ENCODE results near the gene TFPI. TPM values are rescaled to one million over a fixed set of nuclear protein-coding genes. Genes with fewer than 3 reads are reported as not detected.

Gene TFPI
- total RNA-seq, 2 experiments from 2014 or later = not detected

GRCh38 chr2:187435756-187436155, 118.5 kb downstream of the TFPI start:
- no peaks in the 10 kb centered on the region for H4K20me1 ChIP-seq (ENCODE audit: insufficient read depth, low read length)
- no peak overlapping the region for H3K27ac ChIP-seq (ENCODE audit: low read depth, low read length, poor library complexity, severe bottlenecking)
- H3K36me3 ChIP-seq (ENCODE audit: insufficient read depth, low read length) = no peaks in the 10 kb centered on the region
- H3K4me2 ChIP-seq (ENCODE audit: low read length) = no peak overlapping the region
- no peak for DNase-seq (ENCODE audit: low spot score)
- no peak for TF ChIP-seq EZH2phosphoT487 (IDR thresholded peaks at IDR 0.05; ENCODE audit: borderline replicate concordance, low read depth, low read length)
- TF ChIP-seq, protein P1, sequence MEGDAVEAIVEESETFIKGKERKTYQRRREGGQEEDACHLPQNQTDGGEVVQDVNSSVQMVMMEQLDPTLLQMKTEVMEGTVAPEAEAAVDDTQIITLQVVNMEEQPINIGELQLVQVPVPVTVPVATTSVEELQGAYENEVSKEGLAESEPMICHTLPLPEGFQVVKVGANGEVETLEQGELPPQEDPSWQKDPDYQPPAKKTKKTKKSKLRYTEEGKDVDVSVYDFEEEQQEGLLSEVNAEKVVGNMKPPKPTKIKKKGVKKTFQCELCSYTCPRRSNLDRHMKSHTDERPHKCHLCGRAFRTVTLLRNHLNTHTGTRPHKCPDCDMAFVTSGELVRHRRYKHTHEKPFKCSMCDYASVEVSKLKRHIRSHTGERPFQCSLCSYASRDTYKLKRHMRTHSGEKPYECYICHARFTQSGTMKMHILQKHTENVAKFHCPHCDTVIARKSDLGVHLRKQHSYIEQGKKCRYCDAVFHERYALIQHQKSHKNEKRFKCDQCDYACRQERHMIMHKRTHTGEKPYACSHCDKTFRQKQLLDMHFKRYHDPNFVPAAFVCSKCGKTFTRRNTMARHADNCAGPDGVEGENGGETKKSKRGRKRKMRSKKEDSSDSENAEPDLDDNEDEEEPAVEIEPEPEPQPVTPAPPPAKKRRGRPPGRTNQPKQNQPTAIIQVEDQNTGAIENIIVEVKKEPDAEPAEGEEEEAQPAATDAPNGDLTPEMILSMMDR (conservative IDR thresholded peaks at IDR 0.05; ENCODE audit: low read length) = no peak
- BruUV-seq (replicated peaks) = no TSS peak
- intact Hi-C loops (cut with micrococcal nuclease; ENCODE audit: unreplicated experiment) = no loop called here
- no peak overlapping the region for H3K4me3 ChIP-seq (ENCODE audit: low read depth, low read length, poor library complexity, severe bottlenecking)
- no peaks in the 10 kb centered on the region for H3K9me2 ChIP-seq (ENCODE audit: insufficient read depth, low read length)
- ChIA-PET CTCF (ENCODE audit: unreplicated experiment) (no interaction called here), POLR2A (no interaction called here)
- H2AFZ ChIP-seq (ENCODE audit: low read length) = no peak overlapping the region
- H3K79me2 ChIP-seq (ENCODE audit: insufficient read depth, low read depth, low read length) = no peaks in the 10 kb centered on the region
- H3K9me3 ChIP-seq (ENCODE audit: low read length) = no peaks in the 10 kb centered on the region
- H3K4me1 ChIP-seq (ENCODE audit: insufficient read depth, low read length, poor library complexity, severe bottlenecking) = no peaks in the 10 kb centered on the region

DNA sequence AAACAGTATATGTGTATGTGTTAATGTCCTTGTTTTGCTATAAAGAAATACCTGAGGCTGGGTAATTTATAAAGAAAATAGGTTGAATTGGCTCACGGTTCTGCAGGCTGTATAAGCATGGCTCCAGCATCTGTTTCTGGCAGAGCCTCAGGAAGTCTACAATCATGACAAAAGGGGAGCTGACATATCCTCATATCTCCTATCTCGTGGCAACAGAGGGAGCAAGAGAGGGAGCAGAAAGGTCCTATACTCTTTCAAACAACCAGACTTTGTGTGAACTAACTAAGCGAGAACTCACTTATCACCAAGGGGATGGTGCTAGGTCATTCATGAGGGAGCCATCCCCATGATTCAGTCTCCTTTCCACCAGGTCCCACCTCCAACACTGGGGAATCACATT, 119.2 kb downstream of the TFPI start:
- TF ChIP-seq EZH2phosphoT487 (IDR thresholded peaks at IDR 0.05; ENCODE audit: borderline replicate concordance, low read depth, low read length) = no peak
- TF ChIP-seq, protein P1 (conservative IDR thresholded peaks at IDR 0.05; ENCODE audit: low read length) = no peak
- Histone ChIP-seq H3K9me3 (ENCODE audit: low read length) (no peaks in the 10 kb centered on the region), H2AFZ (ENCODE audit: low read length) (no peak overlapping the region), H3K36me3 (ENCODE audit: insufficient read depth, low read length) (no peaks in the 10 kb centered on the region), H3K4me1 (ENCODE audit: insufficient read depth, low read length, poor library complexity, severe bottlenecking) (no peaks in the 10 kb centered on the region), H3K27ac (ENCODE audit: low read depth, low read length, poor library complexity, severe bottlenecking) (no peak overlapping the region), H3K79me2 (ENCODE audit: insufficient read depth, low read depth, low read length) (no peaks in the 10 kb centered on the region), H3K9me2 (ENCODE audit: insufficient read depth, low read length) (no peaks in the 10 kb centered on the region), H4K20me1 (ENCODE audit: insufficient read depth, low read length) (no peaks in the 10 kb centered on the region), H3K4me3 (ENCODE audit: low read depth, low read length, poor library complexity, severe bottlenecking) (no peak overlapping the region), H3K4me2 (ENCODE audit: low read length) (no peak overlapping the region)
- CTCF ChIA-PET (ENCODE audit: unreplicated experiment) = no interaction called here
- DNase-seq (ENCODE audit: low spot score) = no peak
- intact Hi-C loops (cut with micrococcal nuclease; ENCODE audit: unreplicated experiment) = no loop called here
- POLR2A ChIA-PET = no interaction called here
- no TSS peak for BruUV-seq (replicated peaks)

DNA sequence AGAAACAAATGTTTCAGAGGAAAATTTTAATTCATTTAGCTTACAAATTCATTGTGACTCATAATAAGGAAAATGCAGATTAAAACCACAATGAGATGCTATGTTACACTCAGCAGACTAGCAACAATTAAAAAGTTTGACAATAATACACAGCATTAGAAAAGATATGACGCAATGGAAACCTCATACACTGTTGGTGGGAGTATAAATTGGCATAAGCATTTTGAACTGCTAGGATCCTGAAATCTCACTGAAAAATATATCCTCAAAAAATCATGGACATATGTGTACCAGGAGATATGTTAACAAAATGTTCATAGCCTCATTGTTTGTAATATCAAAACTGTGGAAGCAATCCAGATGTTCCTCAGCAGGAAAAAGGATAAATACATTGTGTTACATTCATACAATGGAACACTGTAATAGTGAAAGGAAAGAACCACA, 119.9 kb downstream of the TFPI start:
- ChIA-PET CTCF (ENCODE audit: unreplicated experiment) (no interaction called here), POLR2A (no interaction called here)

More for the DNA sequence above, 119.9 kb downstream of the TFPI start:
- BruUV-seq (replicated peaks) = no TSS peak
- Histone ChIP-seq H2AFZ (ENCODE audit: low read length) (no peak overlapping the region), H3K79me2 (ENCODE audit: insufficient read depth, low read depth, low read length) (no peaks in the 10 kb centered on the region), H3K4me2 (ENCODE audit: low read length) (no peak overlapping the region), H3K36me3 (ENCODE audit: insufficient read depth, low read length) (no peaks in the 10 kb centered on the region), H3K4me1 (ENCODE audit: insufficient read depth, low read length, poor library complexity, severe bottlenecking) (no peaks in the 10 kb centered on the region), H3K9me3 (ENCODE audit: low read length) (no peaks in the 10 kb centered on the region), H3K27ac (ENCODE audit: low read depth, low read length, poor library complexity, severe bottlenecking) (no peak overlapping the region), H3K9me2 (ENCODE audit: insufficient read depth, low read length) (no peaks in the 10 kb centered on the region), H4K20me1 (ENCODE audit: insufficient read depth, low read length) (no peaks in the 10 kb centered on the region), H3K4me3 (ENCODE audit: low read depth, low read length, poor library complexity, severe bottlenecking) (no peak overlapping the region)
- DNase-seq (ENCODE audit: low spot score) = no peak
- intact Hi-C loops (cut with micrococcal nuclease; ENCODE audit: unreplicated experiment) = no loop called here
- TF ChIP-seq EZH2phosphoT487 (IDR thresholded peaks at IDR 0.05; ENCODE audit: borderline replicate concordance, low read depth, low read length) = no peak
- TF ChIP-seq, protein P1 (conservative IDR thresholded peaks at IDR 0.05; ENCODE audit: low read length) = no peak

All from OCI-LY7 (cell line).